MM.1S (cell line): ENCODE results near the gene KCNQ2.

Experiments
- CTCF ChIP-seq: fragments of 300-600 bp; sonication (generic); IDR thresholded peaks from 2 replicates; pipeline ENCODE4 v1.5.1; 2016; ENCODE audit warnings: antibody characterized with exemption, low read length, mixed read lengths
- EZH2 ChIP-seq: fragments of 300-600 bp; sonication (generic); optimal IDR thresholded peaks from 2 replicates; pipeline ENCODE3; 2017; ENCODE audit warnings: low read depth, mild to moderate bottlenecking, antibody characterized with exemption, low read length, mixed read lengths

GRCh38 chr20:63447320-63447719 lies 25.1 kb downstream of the KCNQ2 start:
- TF ChIP-seq CTCF (no peak), EZH2 (no peak)
